OCI-LY1 (cell line): Measurements from ENCODE around the gene AMMECR1L.

Experiments used
- EZH2 ChIP-seq: fragments of 200-600 bp; sonication (generic), shearing (Covaris generic); IDR thresholded peaks from 2 replicates; pipeline ENCODE4 v1.8.0; 2017; ENCODE audit warnings: borderline replicate concordance, mixed run types, mild to moderate bottlenecking, antibody characterized with exemption, low read length, moderate library complexity, mixed read lengths
- TF ChIP-seq, protein P1 (sequence below): fragments of 200-600 bp; sonication (generic), shearing (Covaris generic); IDR thresholded peaks from 2 replicates; pipeline ENCODE4 v1.5.1; 2017; ENCODE audit warnings: mild to moderate bottlenecking, antibody characterized with exemption, low read length, moderate library complexity, mixed read lengths

DNA sequence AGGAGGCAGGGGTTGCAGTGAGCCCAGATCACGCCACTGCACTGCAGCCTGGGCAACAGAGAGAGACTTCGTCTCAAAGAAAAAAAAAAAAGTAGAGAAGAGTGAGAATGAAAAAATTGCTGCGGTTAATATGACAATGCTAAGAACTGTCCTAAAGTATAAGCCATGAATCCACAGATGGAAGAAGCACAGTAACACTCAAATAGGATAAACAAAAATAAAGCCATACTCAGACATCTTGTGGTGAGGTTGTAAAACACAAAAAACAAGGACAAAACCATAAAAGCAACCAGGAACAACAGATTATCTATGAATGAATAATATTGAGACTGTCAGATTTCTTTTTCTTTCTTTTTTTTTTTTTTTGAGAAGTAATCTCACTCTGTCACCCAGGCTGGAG is 50.8 kb downstream of the AMMECR1L start:
- TF ChIP-seq, protein P1, sequence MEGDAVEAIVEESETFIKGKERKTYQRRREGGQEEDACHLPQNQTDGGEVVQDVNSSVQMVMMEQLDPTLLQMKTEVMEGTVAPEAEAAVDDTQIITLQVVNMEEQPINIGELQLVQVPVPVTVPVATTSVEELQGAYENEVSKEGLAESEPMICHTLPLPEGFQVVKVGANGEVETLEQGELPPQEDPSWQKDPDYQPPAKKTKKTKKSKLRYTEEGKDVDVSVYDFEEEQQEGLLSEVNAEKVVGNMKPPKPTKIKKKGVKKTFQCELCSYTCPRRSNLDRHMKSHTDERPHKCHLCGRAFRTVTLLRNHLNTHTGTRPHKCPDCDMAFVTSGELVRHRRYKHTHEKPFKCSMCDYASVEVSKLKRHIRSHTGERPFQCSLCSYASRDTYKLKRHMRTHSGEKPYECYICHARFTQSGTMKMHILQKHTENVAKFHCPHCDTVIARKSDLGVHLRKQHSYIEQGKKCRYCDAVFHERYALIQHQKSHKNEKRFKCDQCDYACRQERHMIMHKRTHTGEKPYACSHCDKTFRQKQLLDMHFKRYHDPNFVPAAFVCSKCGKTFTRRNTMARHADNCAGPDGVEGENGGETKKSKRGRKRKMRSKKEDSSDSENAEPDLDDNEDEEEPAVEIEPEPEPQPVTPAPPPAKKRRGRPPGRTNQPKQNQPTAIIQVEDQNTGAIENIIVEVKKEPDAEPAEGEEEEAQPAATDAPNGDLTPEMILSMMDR = no peak
- no peak for TF ChIP-seq EZH2
